Endothelial cell of umbilical vein (primary cell): ENCODE results near the gene CXXC5. TPM values are rescaled to one million over a fixed set of nuclear protein-coding genes. Genes with fewer than 3 reads are reported as not detected.

Experiments used
- BruUV-seq: library from RNA; stranded (reverse); fragments of 400-500 nt; replicated peaks from 2 replicates; lab custom pipeline; 2021; lab: Mats Ljungman, UMichigan
- CTCF ChIA-PET: fragments of 300-600, 350-600 bp; sonication (Branson Sonifier 250); formaldehyde crosslinking; loops from one replicate; lab custom pipeline; 2021; ENCODE audit warnings: antibody characterized with exemption, inconsistent platforms; lab: Charles Lee
- POLR2A ChIA-PET: fragments of 300-600, 350-600 bp; sonication (Branson Sonifier 250); formaldehyde crosslinking; loops from one replicate; lab custom pipeline; 2021; ENCODE audit warnings: antibody characterized with exemption, inconsistent platforms; lab: Charles Lee
- DNase-seq: peaks from one replicate; pipeline ENCODE4 v3.0.0-alpha.2; 2011; ENCODE audit warnings: low read depth, low spot score
- FAIRE-seq: peaks from 2 replicates; lab custom pipeline; 2011; peaks lifted over from hg19 to GRCh38; lab: Jason Lieb, UNC
- H2AFZ ChIP-seq: 2 replicates; pipeline ENCODE4 v1.6.0; 2012; ENCODE audit warnings: low read depth, low read length, control low read depth, inconsistent platforms
- H3K27ac ChIP-seq: 2 replicates; pipeline ENCODE4 v1.5.1; 2011; ENCODE audit warnings: low read depth, mild to moderate bottlenecking, control low read depth, low read length, moderate library complexity; ENCODE audit not compliant: insufficient read depth
- H3K27me3 ChIP-seq, 2 experiments: 2 replicates each; pipeline versions ENCODE4 v1.6.0 to v1.6.1; 2011; ENCODE audit warnings: low read length in 2 of 2, mixed read lengths in 1 of 2; ENCODE audit not compliant: control insufficient read depth in 2 of 2, insufficient read depth in 2 of 2
- H3K36me3 ChIP-seq, 2 experiments: 2 replicates in 1 of 2; 3 replicates in 1 of 2; pipeline ENCODE4 v1.5.1; 2011; ENCODE audit warnings: low read length in 2 of 2, mild to moderate bottlenecking in 1 of 2, moderate library complexity in 1 of 2; ENCODE audit not compliant: control insufficient read depth in 2 of 2, insufficient read depth in 2 of 2; ENCODE audit errors: extremely low read depth in 1 of 2
- H3K4me1 ChIP-seq: 3 replicates; pipeline ENCODE4 v1.5.1; 2011; ENCODE audit warnings: mild to moderate bottlenecking, low read length; ENCODE audit not compliant: control insufficient read depth, insufficient read depth; ENCODE audit errors: extremely low read depth
- H3K4me2 ChIP-seq: 2 replicates; pipeline ENCODE4 v1.6.1; 2011; ENCODE audit warnings: low read length, control low read depth, mixed read lengths; ENCODE audit not compliant: insufficient read depth
- H3K4me3 ChIP-seq, 3 experiments: fragments of 200-600 bp in 1 of 3; sonication (generic), shearing (Covaris generic) in 1 of 3; replicated peaks in 1 of 3; 2 replicates each; pipeline ENCODE4 v1.5.1; 2011 to 2016; ENCODE audit warnings: control low read depth in 3 of 3, low read length in 3 of 3, mild to moderate bottlenecking in 2 of 3, inconsistent platforms in 1 of 3, low read depth in 1 of 3, moderate library complexity in 1 of 3; ENCODE audit not compliant: insufficient read depth in 1 of 3
- H3K79me2 ChIP-seq: 2 replicates; pipeline ENCODE4 v1.6.0; 2012; ENCODE audit warnings: low read length, inconsistent platforms; ENCODE audit not compliant: control insufficient read depth, insufficient read depth
- H3K9ac ChIP-seq: replicated peaks from 2 replicates; pipeline ENCODE3; 2011; ENCODE audit warnings: low read length, control low read depth; ENCODE audit not compliant: insufficient read depth; ENCODE audit errors: extremely low read depth
- H3K9me1 ChIP-seq: replicated peaks from 3 replicates; pipeline ENCODE4 v1.6.0; 2011; ENCODE audit warnings: mild to moderate bottlenecking, low read length; ENCODE audit not compliant: control insufficient read depth, insufficient read depth; ENCODE audit errors: extremely low read depth
- H3K9me3 ChIP-seq: replicated peaks from 2 replicates; pipeline ENCODE4 v1.5.1; 2012; ENCODE audit warnings: low read length, inconsistent platforms; ENCODE audit not compliant: control insufficient read depth, insufficient read depth
- H4K20me1 ChIP-seq: replicated peaks from 2 replicates; pipeline ENCODE3; 2011; ENCODE audit warnings: mild to moderate bottlenecking, low read length; ENCODE audit not compliant: control insufficient read depth, insufficient read depth; ENCODE audit errors: extremely low read depth
- EZH2 ChIP-seq: IDR thresholded peaks from 2 replicates; pipeline ENCODE4 v1.6.1; 2012; ENCODE audit warnings: borderline replicate concordance, low read depth, mild to moderate bottlenecking, moderate library complexity, low read length, inconsistent platforms; ENCODE audit not compliant: severe bottlenecking
- FOS ChIP-seq: IDR thresholded peaks from 2 replicates; pipeline ENCODE4 v1.6.1; 2011; ENCODE audit warnings: mild to moderate bottlenecking, low read length, moderate library complexity, borderline replicate concordance; ENCODE audit not compliant: insufficient read depth
- GATA2 ChIP-seq: IDR thresholded peaks from 2 replicates; pipeline ENCODE4 v1.7.0; 2011; ENCODE audit warnings: low read depth, mild to moderate bottlenecking, moderate library complexity, mixed read lengths, low read length; ENCODE audit not compliant: insufficient read length, insufficient read depth
- JUN ChIP-seq: IDR thresholded peaks from 2 replicates; pipeline ENCODE4 v1.6.1; 2011; ENCODE audit warnings: borderline replicate concordance, low read depth; ENCODE audit not compliant: insufficient read length, insufficient read depth
- MYC ChIP-seq: IDR thresholded peaks from one replicate; pipeline ENCODE4 v1.6.1; 2011; ENCODE audit warnings: mild to moderate bottlenecking, low read depth, low read length
- POLR2A ChIP-seq: IDR thresholded peaks from 2 replicates; pipeline ENCODE4 v1.6.1; 2012; ENCODE audit warnings: low read depth, mild to moderate bottlenecking, control low read depth, low read length
- POLR2AphosphoS5 ChIP-seq: IDR thresholded peaks from 2 replicates; pipeline ENCODE4 v1.6.1; 2012; ENCODE audit warnings: low read depth, mild to moderate bottlenecking, control low read depth, low read length, moderate library complexity; ENCODE audit not compliant: insufficient read depth
- dilution Hi-C: fragments of 300-500 bp; cut with MboI; formaldehyde crosslinking; loops from one replicate; pipeline ENCODE4 v1.15.0; 2019; ENCODE audit warnings: low sequenced_read_pairs; ENCODE audit not compliant: extremely low pct_ligation_motif_present
- intact Hi-C: fragments of 100-400 bp; cut with micrococcal nuclease; formaldehyde crosslinking; loops from one replicate; pipeline ENCODE4 v1.10.0; 2022
- polyA plus RNA-seq, 4 experiments: library from polyadenylated mRNA; depleted of rRNA in 3 of 4; stranded (reverse) in 3 of 4; unstranded in 1 of 4; fragments of >200 nt; gene quantifications; 2 replicates each; pipeline versions ENCODE4 v1.2.1 to v1.2.3, GENCODE V29; 2011 to 2012; ENCODE audit warnings: missing spikeins in 1 of 4
- total RNA-seq: library from RNA; stranded (reverse); gene quantifications from 2 replicates; pipeline ENCODE4 v1.2.3, GENCODE V29; 2021
- TF ChIP-seq, protein P1 (sequence below): IDR thresholded peaks from 2 replicates; pipeline ENCODE4 v1.6.1; 2011; ENCODE audit not compliant: insufficient read depth, insufficient read length
- TF ChIP-seq, protein P2 (sequence below), 2 donors: IDR thresholded peaks; 1 replicate in 1 of 2; 2 replicates in 1 of 2; pipeline ENCODE4 v1.5.1; 2011; ENCODE audit warnings: low read length in 2 of 2, mild to moderate bottlenecking in 2 of 2, moderate library complexity in 2 of 2, control low read depth in 1 of 2, inconsistent platforms in 1 of 2, low read depth in 1 of 2; ENCODE audit not compliant: insufficient read depth in 1 of 2; ENCODE audit errors: extremely low read depth in 1 of 2

The CXXC5 gene
- total and polyA plus RNA-seq, 2 donors (not counting 3 experiments of a cell fraction or from before 2014, with no cell fraction given) = 2.7 to 5.5 TPM

DNA sequence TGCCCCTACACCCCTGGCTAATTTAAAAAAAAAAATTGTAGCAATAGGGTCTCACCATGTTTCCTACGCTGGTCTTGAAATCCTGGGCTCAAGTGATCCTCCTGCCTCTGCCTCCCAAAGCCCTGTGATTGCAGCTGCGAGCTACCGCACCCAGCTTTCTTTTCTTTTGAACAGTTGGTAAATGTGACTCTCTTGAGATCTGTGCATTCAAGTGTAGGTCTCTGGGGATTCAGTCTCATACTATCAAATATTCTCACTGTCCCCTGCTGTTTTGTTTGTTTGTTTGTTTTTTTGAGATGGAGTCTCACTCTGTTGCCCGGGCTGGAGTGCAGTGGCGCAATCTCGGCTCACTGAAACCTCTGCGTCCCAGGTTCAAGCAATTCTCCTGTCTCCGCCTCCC is 42.3 kb upstream of the CXXC5 start:
- Histone ChIP-seq H3K9me3 (no peaks in the 10 kb centered on the region), H3K27ac (no peak overlapping the region), H4K20me1 (no peaks in the 10 kb centered on the region), H3K4me2 (no peak overlapping the region), H3K9ac (no peak overlapping the region), H3K9me1 (no peaks in the 10 kb centered on the region), H3K4me1 (no peaks in the 10 kb centered on the region), H3K36me3 (peaks cover 6 to 11% of the 10 kb centered on the region in 2 experiments), H3K79me2 (peaks cover 60% of the 10 kb centered on the region), H3K27me3 (no peaks in the 10 kb centered on the region), H2AFZ (no peak overlapping the region), H3K4me3 (no peak overlapping the region)
- FAIRE-seq = no peak
- dilution Hi-C loops = no loop called here
- intact Hi-C loops = no loop called here
- no TSS peak for BruUV-seq
- CTCF ChIA-PET = interaction anchor here (1.0 to 2.2 kb wide), 4 partner anchors 17 to 31 kb away, joined by 4 to 7 read pairs (median 4); no protein-coding TSS in a partner anchor
- POLR2A ChIA-PET = no interaction called here
- no peak for DNase-seq
- TF ChIP-seq, protein P1, sequence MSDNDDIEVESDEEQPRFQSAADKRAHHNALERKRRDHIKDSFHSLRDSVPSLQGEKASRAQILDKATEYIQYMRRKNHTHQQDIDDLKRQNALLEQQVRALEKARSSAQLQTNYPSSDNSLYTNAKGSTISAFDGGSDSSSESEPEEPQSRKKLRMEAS = no peak
- TF ChIP-seq FOS (no peak), GATA2 (no peak), POLR2A (no peak), MYC (no peak), EZH2 (no peak), JUN (no peak), POLR2AphosphoS5 (no peak)
- TF ChIP-seq, protein P2, sequence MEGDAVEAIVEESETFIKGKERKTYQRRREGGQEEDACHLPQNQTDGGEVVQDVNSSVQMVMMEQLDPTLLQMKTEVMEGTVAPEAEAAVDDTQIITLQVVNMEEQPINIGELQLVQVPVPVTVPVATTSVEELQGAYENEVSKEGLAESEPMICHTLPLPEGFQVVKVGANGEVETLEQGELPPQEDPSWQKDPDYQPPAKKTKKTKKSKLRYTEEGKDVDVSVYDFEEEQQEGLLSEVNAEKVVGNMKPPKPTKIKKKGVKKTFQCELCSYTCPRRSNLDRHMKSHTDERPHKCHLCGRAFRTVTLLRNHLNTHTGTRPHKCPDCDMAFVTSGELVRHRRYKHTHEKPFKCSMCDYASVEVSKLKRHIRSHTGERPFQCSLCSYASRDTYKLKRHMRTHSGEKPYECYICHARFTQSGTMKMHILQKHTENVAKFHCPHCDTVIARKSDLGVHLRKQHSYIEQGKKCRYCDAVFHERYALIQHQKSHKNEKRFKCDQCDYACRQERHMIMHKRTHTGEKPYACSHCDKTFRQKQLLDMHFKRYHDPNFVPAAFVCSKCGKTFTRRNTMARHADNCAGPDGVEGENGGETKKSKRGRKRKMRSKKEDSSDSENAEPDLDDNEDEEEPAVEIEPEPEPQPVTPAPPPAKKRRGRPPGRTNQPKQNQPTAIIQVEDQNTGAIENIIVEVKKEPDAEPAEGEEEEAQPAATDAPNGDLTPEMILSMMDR (IDR thresholded peaks at IDR 0.05; ENCODE audit: extremely low read depth in 1 of 2, insufficient read depth in 1 of 2, low read depth in 1 of 2, low read length in 2 of 2) = no peak
